Activated CD8-positive, alpha-beta memory T cell treated with anti-CD3 and anti-CD28 coated beads for 1 hour (primary cell): Measurements from ENCODE around the gene WNT2B.
A peak's percentile ranks its signal among the peaks of the same experiment; 100 is the strongest.
"Not testable (repeated sequence)": the region's sequence is repeated elsewhere in the genome, so short reads cannot be mapped to it uniquely, and the experiment has no call there.

ENCODE experiments used
- DNase-seq, 2 donors: peaks; one replicate each; pipeline ENCODE4 v3.0.0-alpha.2; 2020; ENCODE audit warnings: low read depth in 1 of 2; ENCODE audit errors: extremely low read depth in 1 of 2

WNT2B gene

GRCh38 chr1:112508278-112509004, at the start of gene WNT2B:
WNT2B (plus strand) TSS chr1:112508965; CDS start chr1:112509263, 298 bp downstream.
- peak; percentile 13 to 26 for DNase-seq

GRCh38 chr1:112460615-112461014, 48.1 kb upstream of the WNT2B start:
- DNase-seq: no peak

GRCh38 chr1:112461200-112461871, 47.4 kb upstream of the WNT2B start:
- no peak for DNase-seq

- DNase-seq: no peak
Measured at GRCh38 chr1:112462953-112463279, 45.8 kb upstream of the WNT2B start.

- DNase-seq: no peak
Measured at GRCh38 chr1:112464501-112464900, 44.3 kb upstream of the WNT2B start.

GRCh38 chr1:112465122-112465521, 43.6 kb upstream of the WNT2B start:
- DNase-seq: no peak

- peak; percentile 61 to 71 for DNase-seq
Measured at GRCh38 chr1:112466078-112466660, 42.6 kb upstream of the WNT2B start.

- not testable (repeated sequence) for DNase-seq
Measured at GRCh38 chr1:112470324-112470723, 38.4 kb upstream of the WNT2B start.

- no peak for DNase-seq
Measured at GRCh38 chr1:112470966-112471365, 37.8 kb upstream of the WNT2B start.

- DNase-seq: no peak
Measured at GRCh38 chr1:112472142-112472541, 36.6 kb upstream of the WNT2B start.

- DNase-seq: no peak
Measured at GRCh38 chr1:112477550-112477949, 31.2 kb upstream of the WNT2B start.

- no peak for DNase-seq
Measured at GRCh38 chr1:112478314-112478713, 30.5 kb upstream of the WNT2B start.

- DNase-seq: not testable (repeated sequence)
Measured at GRCh38 chr1:112486063-112486462, 22.7 kb upstream of the WNT2B start.

GRCh38 chr1:112487686-112488085, 21.1 kb upstream of the WNT2B start:
- DNase-seq: not testable (repeated sequence)

GRCh38 chr1:112488141-112488540, 20.6 kb upstream of the WNT2B start:
- DNase-seq: no peak

- DNase-seq: no peak
Measured at GRCh38 chr1:112492076-112492475, 16.7 kb upstream of the WNT2B start.

GRCh38 chr1:112493351-112493750, 15.4 kb upstream of the WNT2B start:
- DNase-seq: no peak

- no peak for DNase-seq
Measured at GRCh38 chr1:112496290-112496689, 12.5 kb upstream of the WNT2B start.

GRCh38 chr1:112501810-112502641, 6.7 kb upstream of the WNT2B start:
- DNase-seq: peak; percentile 17 to 27

GRCh38 chr1:112502826-112503225, 5.9 kb upstream of the WNT2B start:
- DNase-seq: no peak

- DNase-seq: no peak
Measured at GRCh38 chr1:112504001-112504660, 4.6 kb upstream of the WNT2B start.
